ENCODE data around the gene TINCR. TPM values are rescaled to one million over a fixed set of nuclear protein-coding genes. Genes with fewer than 3 reads are reported as not detected.

TINCR gene
- total RNA-seq, 5 donors from 2014 or later (not counting 1 experiment from before 2014, with no cell fraction given): 0.66 to 2.7 (median 1.9) TPM

DNA sequence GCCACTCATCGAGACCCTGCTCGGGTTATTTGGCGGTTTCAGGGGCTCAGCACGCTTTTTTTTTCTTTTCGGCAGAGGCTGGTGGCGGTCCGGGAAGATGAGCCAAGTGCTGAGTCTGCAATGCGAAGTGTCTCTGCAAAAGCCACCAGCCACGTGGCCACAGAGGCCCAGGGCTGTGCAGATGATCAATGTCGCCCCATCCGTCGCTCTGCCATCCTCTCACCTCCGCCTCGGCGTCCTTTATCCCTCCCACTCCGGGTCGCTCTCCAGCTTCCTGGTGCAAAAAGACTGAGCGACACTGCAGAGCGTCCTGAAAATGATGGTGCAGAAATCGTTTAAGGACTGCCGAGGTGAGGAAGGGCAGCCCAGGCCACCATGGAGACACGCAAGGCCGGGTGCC, 55.0 kb downstream of the TINCR start:
- no peak for ATAC-seq (replicated peaks in 1 of 4)
- Mint-ChIP-seq H3K4me1 (no peaks in the 10 kb centered on the region), H3K27me3 (peaks cover 12 to 15% of the 10 kb centered on the region in 2 donors), H3K4me3 (no peak overlapping the region), H3K36me3 (no peaks in the 10 kb centered on the region), H3K9me3 (peaks cover 6 to 18% (median 17%) of the 10 kb centered on the region in 3 donors), H3K27ac (no peak overlapping the region)
- no peaks in the 10 kb centered on the region for H3K36me3 ChIP-seq (ENCODE audit: control insufficient read depth in 2 of 2, extremely low read depth in 1 of 2, insufficient read depth in 1 of 2, low read length in 1 of 2)
- no peak for DNase-seq
- peaks cover 0 to 23% of the 10 kb centered on the region in 2 experiments for H3K27me3 ChIP-seq (replicated peaks in 1 of 2; ENCODE audit: control insufficient read depth in 2 of 2, extremely low read depth in 1 of 2, insufficient read depth in 2 of 2, low read length in 1 of 2)
- no peaks in the 10 kb centered on the region for H3K9me3 ChIP-seq
- no peak overlapping the region for H3K4me3 ChIP-seq (ENCODE audit: control insufficient read depth in 1 of 2, extremely low read depth in 1 of 2, low read length in 1 of 2)
- CTCF ChIA-PET: interaction anchor here in 1 of 2 donors (0.6 kb wide), 1 partner anchor 370 kb away, joined by 5 read pairs; no protein-coding TSS in a partner anchor
- no peaks in the 10 kb centered on the region for H3K4me1 ChIP-seq (ENCODE audit: control insufficient read depth in 1 of 2, extremely low read depth in 1 of 2, insufficient read depth in 2 of 2, low read length in 2 of 2)
- H3K27ac ChIP-seq (ENCODE audit: low read length): no peak overlapping the region
- POLR2A ChIA-PET: no interaction called here
- WGBS (ENCODE audit: insufficient coverage): 85% methylated on average over 23 of the region's 23 CpGs

Other genes starting within 250 kb of the TINCR start
- 1 to 10 TPM; 2.9 to 5.6 (median 4.1) TPM for gene PTPRS, start 227.1 kb downstream of the TINCR start, total RNA-seq
- not detected for gene ZNRF4, start 112.5 kb downstream of the TINCR start, total RNA-seq
- gene SAFB2, start 54.8 kb upstream of the TINCR start, total RNA-seq: 100 to 1,000 TPM; 222 to 253 (median 237) TPM
- 100 to 1,000 TPM; 164 to 203 (median 195) TPM for gene SAFB, start 55.1 kb upstream of the TINCR start, total RNA-seq
- 10 to 100 TPM; 29.3 to 64.5 (median 57.0) TPM for gene MICOS13, start 112.6 kb upstream of the TINCR start, total RNA-seq
- 1 to 10 TPM; 3.2 to 6.1 (median 4.4) TPM for gene HSD11B1L, start 113.1 kb upstream of the TINCR start, total RNA-seq
- gene RPL36, start 122.3 kb upstream of the TINCR start, total RNA-seq: 1,000 to 10,000 TPM; 1,208 to 1,613 (median 1,528) TPM
- gene LONP1, start 152.2 kb upstream of the TINCR start, total RNA-seq: 10 to 100 TPM; 70.0 to 83.9 (median 81.8) TPM
- not detected for gene CATSPERD, start 152.7 kb upstream of the TINCR start, total RNA-seq
- 1 to 10 TPM; 4.7 to 6.0 (median 5.5) TPM for gene PRR22, start 216.8 kb upstream of the TINCR start, total RNA-seq
- gene DUS3L, start 223.2 kb upstream of the TINCR start, total RNA-seq: 100 to 1,000 TPM in 2 of 5 donors, 10 to 100 TPM in 3; 69.9 to 153 (median 98.3) TPM
- gene NRTN, start 237.1 kb upstream of the TINCR start, total RNA-seq: 1 to 10 TPM in 2 of 5 donors, under 1 TPM in 1, not detected in 2; 0.59 to 2.0 (median 1.6) TPM